ENCODE results near the gene WDR37. TPM values are rescaled to one million over a fixed set of nuclear protein-coding genes. Genes with fewer than 3 reads are reported as not detected.
A peak's percentile ranks its signal among the peaks of the same experiment; 100 is the strongest.

Gene WDR37
- total RNA-seq, 2 experiments from 2014 or later, result 17.2 to 17.9 TPM

DNA sequence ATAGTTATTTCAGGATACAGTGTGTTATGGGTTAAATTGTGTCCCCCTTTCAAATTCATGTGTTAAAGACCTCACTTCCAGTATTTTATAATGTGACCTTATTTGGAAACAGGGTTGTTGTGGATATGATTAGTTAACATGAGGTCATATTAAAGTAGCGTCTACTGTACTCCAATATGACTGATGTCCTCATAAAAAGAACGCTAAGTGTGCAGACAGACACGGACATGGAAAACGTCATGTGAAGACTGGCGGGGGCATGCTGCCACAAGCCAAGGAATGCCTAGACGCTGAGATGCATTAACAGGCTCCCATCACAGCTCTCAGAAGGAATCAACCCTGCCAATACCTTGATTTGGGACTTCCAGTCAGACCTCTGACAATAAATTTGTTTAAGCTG lies 1.5 kb upstream of the WDR37 start:
- ChIA-PET POLR2A (interaction anchor here (1.0 to 2.4 kb wide), 2 partner anchors 10 to 12 kb away, joined by 3 to 17 read pairs; no protein-coding TSS in a partner anchor), CTCF (no interaction called here)
- peak overlapping the region; percentile 52 for H3K27ac Mint-ChIP-seq
- H3K9me3 Mint-ChIP-seq, result no peaks in the 10 kb centered on the region
- intact Hi-C loops (cut with micrococcal nuclease), result loop anchor here (5.0 kb wide), 2 partner anchors 67 to 122 kb away; partner anchors contain the start of genes GTPBP4 and LARP4B
- peaks cover 42% of the 10 kb centered on the region for H3K36me3 Mint-ChIP-seq (ENCODE audit: low read depth)
- DNase-seq, result no peak
- ATAC-seq, result no peak
- H3K4me1 Mint-ChIP-seq (ENCODE audit: low read depth), result peaks cover 68% of the 10 kb centered on the region
- peak overlapping the region; percentile 97 for H3K4me3 Mint-ChIP-seq
- TF ChIP-seq, protein P1, sequence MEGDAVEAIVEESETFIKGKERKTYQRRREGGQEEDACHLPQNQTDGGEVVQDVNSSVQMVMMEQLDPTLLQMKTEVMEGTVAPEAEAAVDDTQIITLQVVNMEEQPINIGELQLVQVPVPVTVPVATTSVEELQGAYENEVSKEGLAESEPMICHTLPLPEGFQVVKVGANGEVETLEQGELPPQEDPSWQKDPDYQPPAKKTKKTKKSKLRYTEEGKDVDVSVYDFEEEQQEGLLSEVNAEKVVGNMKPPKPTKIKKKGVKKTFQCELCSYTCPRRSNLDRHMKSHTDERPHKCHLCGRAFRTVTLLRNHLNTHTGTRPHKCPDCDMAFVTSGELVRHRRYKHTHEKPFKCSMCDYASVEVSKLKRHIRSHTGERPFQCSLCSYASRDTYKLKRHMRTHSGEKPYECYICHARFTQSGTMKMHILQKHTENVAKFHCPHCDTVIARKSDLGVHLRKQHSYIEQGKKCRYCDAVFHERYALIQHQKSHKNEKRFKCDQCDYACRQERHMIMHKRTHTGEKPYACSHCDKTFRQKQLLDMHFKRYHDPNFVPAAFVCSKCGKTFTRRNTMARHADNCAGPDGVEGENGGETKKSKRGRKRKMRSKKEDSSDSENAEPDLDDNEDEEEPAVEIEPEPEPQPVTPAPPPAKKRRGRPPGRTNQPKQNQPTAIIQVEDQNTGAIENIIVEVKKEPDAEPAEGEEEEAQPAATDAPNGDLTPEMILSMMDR (IDR thresholded peaks at IDR 0.05), result no peak
- no peaks in the 10 kb centered on the region for H3K27me3 Mint-ChIP-seq

DNA sequence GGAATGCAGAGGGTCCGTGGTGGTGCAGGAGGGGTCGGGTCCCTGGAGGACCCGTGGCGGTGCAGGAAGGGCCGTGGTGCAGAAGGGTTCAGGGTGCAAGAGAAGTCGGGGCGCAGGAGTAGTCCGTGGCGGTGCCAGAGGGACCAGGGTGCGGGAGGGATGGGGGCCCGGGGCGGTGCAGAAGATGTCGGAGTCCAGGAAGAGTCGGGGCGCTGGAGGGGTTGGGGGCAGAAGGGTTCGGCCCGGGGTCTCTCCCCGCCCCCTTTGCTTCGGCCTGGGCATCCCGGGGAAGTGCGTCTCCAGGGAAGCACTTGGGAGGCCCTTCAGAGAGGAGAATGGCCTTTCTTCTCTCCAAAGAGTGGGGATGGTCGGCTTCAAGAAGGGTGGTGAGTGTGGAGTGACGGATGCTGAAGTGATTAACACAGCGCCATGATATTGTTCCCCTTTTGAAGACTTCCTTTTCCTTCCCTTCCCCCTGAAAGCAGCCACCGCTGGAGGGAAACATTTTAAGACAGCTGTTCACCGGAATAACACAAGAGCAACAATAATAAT lies 997 bp downstream of the WDR37 start:
- ATAC-seq (peak; percentile 15), DNase-seq (no peak)
- H3K36me3 Mint-ChIP-seq (ENCODE audit: low read depth), result peaks cover 26% of the 10 kb centered on the region
- H3K27ac Mint-ChIP-seq, result peak overlapping the region; percentile 90
- ChIA-PET POLR2A (interaction anchor here (0.8 to 2.4 kb wide), 6 partner anchors 8 to 250 kb away, joined by 3 to 17 read pairs (median 4); partner anchors contain the start of gene IDI1), CTCF (interaction anchor here (0.9 kb wide), 1 partner anchor 14 kb away, joined by 3 read pairs; no protein-coding TSS in a partner anchor)
- H3K27me3 Mint-ChIP-seq, result no peaks in the 10 kb centered on the region
- H3K4me1 Mint-ChIP-seq (ENCODE audit: low read depth), result peaks cover 74% of the 10 kb centered on the region
- H3K9me3 Mint-ChIP-seq, result no peaks in the 10 kb centered on the region
- intact Hi-C loops (cut with micrococcal nuclease), result no loop called here
- H3K4me3 Mint-ChIP-seq, result peak overlapping the region; percentile 97
- TF ChIP-seq, protein P1 (IDR thresholded peaks at IDR 0.05), result no peak

GRCh38 chr10:1058017-1058416 lies 1.8 kb downstream of the WDR37 start:
- H3K27ac Mint-ChIP-seq, result peak overlapping the region; percentile 90
- ATAC-seq (no peak), DNase-seq (no peak)
- peak overlapping the region; percentile 97 for H3K4me3 Mint-ChIP-seq
- H3K36me3 Mint-ChIP-seq (ENCODE audit: low read depth), result peaks cover 20% of the 10 kb centered on the region
- ChIA-PET CTCF (interaction anchor here (0.9 kb wide), 1 partner anchor 15 kb away, joined by 3 read pairs; no protein-coding TSS in a partner anchor), POLR2A (interaction anchor here (0.8 to 1.8 kb wide), 5 partner anchors 9 to 251 kb away, joined by 3 to 15 read pairs (median 3); partner anchors contain the start of gene IDI1)
- H3K9me3 Mint-ChIP-seq, result no peaks in the 10 kb centered on the region
- no peaks in the 10 kb centered on the region for H3K27me3 Mint-ChIP-seq
- TF ChIP-seq, protein P1 (IDR thresholded peaks at IDR 0.05), result no peak
- intact Hi-C loops (cut with micrococcal nuclease), result no loop called here
- peaks cover 75% of the 10 kb centered on the region for H3K4me1 Mint-ChIP-seq (ENCODE audit: low read depth)

DNA sequence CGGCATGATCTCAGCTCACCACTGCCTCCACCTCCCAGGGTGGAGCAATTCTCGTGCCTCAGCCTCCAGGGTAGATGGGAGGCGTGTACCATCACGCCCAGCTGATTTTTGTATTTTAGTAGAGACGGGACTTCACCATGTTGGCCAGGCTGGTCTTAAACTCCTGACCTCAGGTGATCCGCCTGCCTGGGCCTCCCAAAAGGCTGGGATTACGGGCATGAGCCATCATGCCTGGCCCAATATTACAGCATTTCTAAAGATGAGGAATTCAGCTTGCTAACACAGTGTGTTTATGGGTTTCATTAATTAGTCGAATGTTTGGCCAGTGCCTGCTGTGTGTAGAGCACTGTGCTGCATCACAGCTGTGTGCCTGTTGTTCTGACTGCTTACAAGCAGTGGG lies 3.7 kb downstream of the WDR37 start:
- Mint-ChIP-seq H3K36me3 (ENCODE audit: low read depth) (peaks cover 21% of the 10 kb centered on the region), H3K4me3 (no peak overlapping the region), H3K9me3 (no peaks in the 10 kb centered on the region), H3K4me1 (ENCODE audit: low read depth) (peaks cover 73% of the 10 kb centered on the region), H3K27me3 (no peaks in the 10 kb centered on the region), H3K27ac (peak overlapping the region; percentile 78)
- no peak for DNase-seq
- no peak for ATAC-seq
- intact Hi-C loops (cut with micrococcal nuclease), result no loop called here
- TF ChIP-seq, protein P1 (IDR thresholded peaks at IDR 0.05), result no peak
- CTCF ChIA-PET, result interaction anchor here (1.1 kb wide), 1 partner anchor 11 kb away, joined by 3 read pairs; the partner anchor contains the start of gene IDI1
- POLR2A ChIA-PET, result interaction anchor here (1.7 kb wide), 1 partner anchor 10 kb away, joined by 15 read pairs; the partner anchor contains the start of gene IDI1
